ENCODE results near the gene COL24A1.
A peak's percentile ranks its signal among the peaks of the same experiment; 100 is the strongest.

The COL24A1 gene

GRCh38 chr1:85806236-85806965 is 350.2 kb downstream of the COL24A1 start:
- Histone ChIP-seq H3K36me3 (ENCODE audit: control insufficient read depth in 1 of 2, insufficient read depth in 2 of 2, low read length in 2 of 2) (no peaks in the 10 kb centered on the region), H2BK120ac (ENCODE audit: insufficient read depth, low read length, poor library complexity) (no peak overlapping the region), H2BK5ac (ENCODE audit: low read depth, low read length, poor library complexity) (no peak overlapping the region), H3K4ac (ENCODE audit: low read depth, low read length) (no peak overlapping the region), H3K18ac (ENCODE audit: low read length) (no peak overlapping the region), H4K91ac (ENCODE audit: low read depth, low read length) (no peak overlapping the region), H4K8ac (ENCODE audit: low read depth, low read length) (no peak overlapping the region), H2AFZ (ENCODE audit: insufficient read depth, low read length, poor library complexity) (no peak overlapping the region), H3K9me3 (ENCODE audit: insufficient read depth, low read depth, low read length) (peaks cover 2% of the 10 kb centered on the region), H3K4me3 (ENCODE audit: low read depth, low read length) (no peak overlapping the region), H3K4me1 (ENCODE audit: control insufficient read depth in 1 of 2, insufficient read depth in 2 of 2, low read length in 2 of 2) (no peaks in the 10 kb centered on the region), H3K4me2 (ENCODE audit: low read length) (no peak overlapping the region), H4K12ac (ENCODE audit: low read depth, low read length) (no peak overlapping the region), H2AK5ac (ENCODE audit: low read length) (no peak overlapping the region), H3K14ac (ENCODE audit: low read length) (no peak overlapping the region), H3K27me3 (ENCODE audit: insufficient read depth, low read length) (no peaks in the 10 kb centered on the region), H3K79me1 (ENCODE audit: low read length) (no peaks in the 10 kb centered on the region), H2BK12ac (ENCODE audit: low read length) (no peak overlapping the region), H3K79me2 (ENCODE audit: control insufficient read depth, insufficient read depth, low read length, poor library complexity) (no peaks in the 10 kb centered on the region), H3K9ac (ENCODE audit: low read length) (no peak overlapping the region), H3K27ac (ENCODE audit: low read depth, low read length) (no peak overlapping the region), H3K23ac (ENCODE audit: low read length) (no peak overlapping the region)
- no CpG with 5 or more reads among the region's 1 CpG for WGBS (ENCODE audit: extremely low coverage, insufficient coverage, insufficient read length)
- no peak for DNase-seq

- Histone ChIP-seq H2AK5ac (ENCODE audit: low read length) (no peak overlapping the region), H3K23ac (ENCODE audit: low read length) (no peak overlapping the region), H3K4me3 (ENCODE audit: low read depth, low read length) (no peak overlapping the region), H2BK12ac (ENCODE audit: low read length) (no peak overlapping the region), H3K27ac (ENCODE audit: low read depth, low read length) (no peak overlapping the region), H3K4ac (ENCODE audit: low read depth, low read length) (no peak overlapping the region), H3K36me3 (ENCODE audit: control insufficient read depth in 1 of 2, insufficient read depth in 2 of 2, low read length in 2 of 2) (no peaks in the 10 kb centered on the region), H3K18ac (ENCODE audit: low read length) (no peak overlapping the region), H2AFZ (ENCODE audit: insufficient read depth, low read length, poor library complexity) (no peak overlapping the region), H4K91ac (ENCODE audit: low read depth, low read length) (no peak overlapping the region), H3K9me3 (ENCODE audit: insufficient read depth, low read depth, low read length) (no peaks in the 10 kb centered on the region), H3K4me2 (ENCODE audit: low read length) (no peak overlapping the region), H3K79me2 (ENCODE audit: control insufficient read depth, insufficient read depth, low read length, poor library complexity) (no peaks in the 10 kb centered on the region), H2BK5ac (ENCODE audit: low read depth, low read length, poor library complexity) (no peak overlapping the region), H3K27me3 (ENCODE audit: insufficient read depth, low read length) (no peaks in the 10 kb centered on the region), H3K9ac (ENCODE audit: low read length) (no peak overlapping the region), H3K79me1 (ENCODE audit: low read length) (no peaks in the 10 kb centered on the region), H4K12ac (ENCODE audit: low read depth, low read length) (no peak overlapping the region), H4K8ac (ENCODE audit: low read depth, low read length) (no peak overlapping the region), H3K4me1 (ENCODE audit: control insufficient read depth in 1 of 2, insufficient read depth in 2 of 2, low read length in 2 of 2) (no peaks in the 10 kb centered on the region), H2BK120ac (ENCODE audit: insufficient read depth, low read length, poor library complexity) (no peak overlapping the region), H3K14ac (ENCODE audit: low read length) (no peak overlapping the region)
- no CpG with 5 or more reads among the region's 1 CpG for WGBS (ENCODE audit: extremely low coverage, insufficient coverage, insufficient read length)
- no peak for DNase-seq
These were observed 355.1 kb downstream of the COL24A1 start for GRCh38 chr1:85801520-85801919.

- H3K27me3 ChIP-seq (ENCODE audit: insufficient read depth, low read length) = no peaks in the 10 kb centered on the region
- no peak overlapping the region for H3K4me3 ChIP-seq (ENCODE audit: low read depth, low read length)
- H4K8ac ChIP-seq (ENCODE audit: low read depth, low read length) = no peak overlapping the region
- H3K79me1 ChIP-seq (ENCODE audit: low read length) = no peaks in the 10 kb centered on the region
- no peak overlapping the region for H3K4me2 ChIP-seq (ENCODE audit: low read length)
- no peaks in the 10 kb centered on the region for H3K36me3 ChIP-seq (ENCODE audit: control insufficient read depth in 1 of 2, insufficient read depth in 2 of 2, low read length in 2 of 2)
- H2AFZ ChIP-seq (ENCODE audit: insufficient read depth, low read length, poor library complexity) = no peak overlapping the region
- H4K91ac ChIP-seq (ENCODE audit: low read depth, low read length) = no peak overlapping the region
- H3K79me2 ChIP-seq (ENCODE audit: control insufficient read depth, insufficient read depth, low read length, poor library complexity) = no peaks in the 10 kb centered on the region
- H3K9ac ChIP-seq (ENCODE audit: low read length) = no peak overlapping the region
- H2BK12ac ChIP-seq (ENCODE audit: low read length) = no peak overlapping the region
- no peak overlapping the region for H2BK5ac ChIP-seq (ENCODE audit: low read depth, low read length, poor library complexity)
- no peak overlapping the region for H4K12ac ChIP-seq (ENCODE audit: low read depth, low read length)
- no peaks in the 10 kb centered on the region for H3K9me3 ChIP-seq (ENCODE audit: insufficient read depth, low read depth, low read length)
- DNase-seq = peak in 1 of 2 donors; percentile 19
- WGBS (ENCODE audit: extremely low coverage, insufficient coverage, insufficient read length) = no CpG with 5 or more reads among the region's 2 CpGs
- no peak overlapping the region for H3K4ac ChIP-seq (ENCODE audit: low read depth, low read length)
- H3K4me1 ChIP-seq (ENCODE audit: control insufficient read depth in 1 of 2, insufficient read depth in 2 of 2, low read length in 2 of 2) = no peaks in the 10 kb centered on the region
- no peak overlapping the region for H3K14ac ChIP-seq (ENCODE audit: low read length)
- no peak overlapping the region for H2AK5ac ChIP-seq (ENCODE audit: low read length)
- no peak overlapping the region for H3K23ac ChIP-seq (ENCODE audit: low read length)
- H3K27ac ChIP-seq (ENCODE audit: low read depth, low read length) = no peak overlapping the region
- H2BK120ac ChIP-seq (ENCODE audit: insufficient read depth, low read length, poor library complexity) = no peak overlapping the region
- no peak overlapping the region for H3K18ac ChIP-seq (ENCODE audit: low read length)
These were observed 356.8 kb downstream of the COL24A1 start for GRCh38 chr1:85799737-85800136.

- no peak for DNase-seq
- H2AFZ ChIP-seq (ENCODE audit: insufficient read depth, low read length, poor library complexity) = no peak overlapping the region
- no peak overlapping the region for H3K18ac ChIP-seq (ENCODE audit: low read length)
- H2BK5ac ChIP-seq (ENCODE audit: low read depth, low read length, poor library complexity) = no peak overlapping the region
- H3K27me3 ChIP-seq (ENCODE audit: insufficient read depth, low read length) = no peaks in the 10 kb centered on the region
- H2AK5ac ChIP-seq (ENCODE audit: low read length) = no peak overlapping the region
- H3K9ac ChIP-seq (ENCODE audit: low read length) = no peak overlapping the region
- no peak overlapping the region for H3K23ac ChIP-seq (ENCODE audit: low read length)
- H3K4me3 ChIP-seq (ENCODE audit: low read depth, low read length) = no peak overlapping the region
- H4K8ac ChIP-seq (ENCODE audit: low read depth, low read length) = no peak overlapping the region
- H3K4me1 ChIP-seq (ENCODE audit: control insufficient read depth in 1 of 2, insufficient read depth in 2 of 2, low read length in 2 of 2) = no peaks in the 10 kb centered on the region
- no CpG with 5 or more reads among the region's 2 CpGs for WGBS (ENCODE audit: extremely low coverage, insufficient coverage, insufficient read length)
- no peak overlapping the region for H3K27ac ChIP-seq (ENCODE audit: low read depth, low read length)
- H3K79me1 ChIP-seq (ENCODE audit: low read length) = no peaks in the 10 kb centered on the region
- H3K79me2 ChIP-seq (ENCODE audit: control insufficient read depth, insufficient read depth, low read length, poor library complexity) = no peaks in the 10 kb centered on the region
- H2BK12ac ChIP-seq (ENCODE audit: low read length) = no peak overlapping the region
- no peak overlapping the region for H3K4ac ChIP-seq (ENCODE audit: low read depth, low read length)
- no peak overlapping the region for H4K91ac ChIP-seq (ENCODE audit: low read depth, low read length)
- H4K12ac ChIP-seq (ENCODE audit: low read depth, low read length) = no peak overlapping the region
- H2BK120ac ChIP-seq (ENCODE audit: insufficient read depth, low read length, poor library complexity) = no peak overlapping the region
- H3K14ac ChIP-seq (ENCODE audit: low read length) = no peak overlapping the region
- no peaks in the 10 kb centered on the region for H3K9me3 ChIP-seq (ENCODE audit: insufficient read depth, low read depth, low read length)
- no peaks in the 10 kb centered on the region for H3K36me3 ChIP-seq (ENCODE audit: control insufficient read depth in 1 of 2, insufficient read depth in 2 of 2, low read length in 2 of 2)
- no peak overlapping the region for H3K4me2 ChIP-seq (ENCODE audit: low read length)
These were observed 358.2 kb downstream of the COL24A1 start for GRCh38 chr1:85798419-85798818.
